Bronchial epithelial cell (primary cell): ENCODE measurements around the gene ZNF319. TPM values are rescaled to one million over a fixed set of nuclear protein-coding genes. Genes with fewer than 3 reads are reported as not detected.

ENCODE experiments used
- DNase-seq: peaks from one replicate; pipeline ENCODE4 v3.0.0-alpha.2; 2010; ENCODE audit warnings: low read depth
- FAIRE-seq: peaks from 2 replicates; lab custom pipeline; 2011; peaks lifted over from hg19 to GRCh38; lab: Jason Lieb, UNC
- H3K27me3 ChIP-seq: 2 replicates; pipeline ENCODE4 v1.5.1; 2011; ENCODE audit warnings: low read length; ENCODE audit not compliant: control insufficient read depth, insufficient read depth
- H3K36me3 ChIP-seq: 2 replicates; pipeline ENCODE4 v1.5.1; 2011; ENCODE audit warnings: low read length; ENCODE audit not compliant: control insufficient read depth, insufficient read depth
- H3K4me3 ChIP-seq: 2 replicates; pipeline ENCODE4 v1.5.1; 2011; ENCODE audit warnings: mild to moderate bottlenecking, low read depth, low read length, control low read depth
- CTCF ChIP-seq: IDR thresholded peaks from 2 replicates; pipeline ENCODE4 v1.5.1; 2011; ENCODE audit warnings: mild to moderate bottlenecking, moderate library complexity, low read length, control low read depth, inconsistent platforms; ENCODE audit not compliant: insufficient read depth, severe bottlenecking
- total RNA-seq: library from RNA; depleted of rRNA; stranded (reverse); fragments of >200 nt; gene quantifications from 2 replicates; pipeline ENCODE4 v1.2.1, GENCODE V29; 2014

Gene ZNF319
- total RNA-seq, 1 donor from 2014 or later, result 2.4 TPM

DNA sequence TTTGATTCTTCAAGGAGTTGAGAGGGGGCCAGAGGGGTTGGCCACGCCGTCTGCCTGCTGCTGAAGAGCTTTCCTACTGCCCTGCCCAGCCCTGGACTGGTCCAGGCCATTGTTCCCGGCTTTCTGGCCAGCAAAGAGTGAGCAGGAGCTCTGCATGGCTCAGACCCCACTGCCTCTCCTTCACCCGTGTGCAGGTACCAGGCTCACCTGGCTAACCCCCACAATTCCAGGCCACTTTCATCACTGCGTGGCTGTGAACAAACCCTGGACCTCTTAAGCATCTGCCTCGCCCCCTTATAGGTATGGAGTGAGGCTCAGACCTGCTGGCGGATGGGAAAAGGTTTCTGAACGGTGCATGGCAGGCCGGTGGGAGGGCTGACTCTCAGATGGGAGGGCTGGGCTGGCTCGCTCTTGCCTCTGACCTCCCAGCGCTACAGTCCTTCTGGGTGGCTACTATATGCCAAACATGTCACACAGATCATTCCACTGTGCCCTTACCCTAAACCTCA lies 8.9 kb downstream of the ZNF319 start:
- TF ChIP-seq CTCF, result no peak
- no peak overlapping the region for H3K4me3 ChIP-seq
- DNase-seq (no peak), FAIRE-seq (no peak)
- H3K36me3 ChIP-seq, result peaks cover 12% of the 10 kb centered on the region
- no peaks in the 10 kb centered on the region for H3K27me3 ChIP-seq

DNA sequence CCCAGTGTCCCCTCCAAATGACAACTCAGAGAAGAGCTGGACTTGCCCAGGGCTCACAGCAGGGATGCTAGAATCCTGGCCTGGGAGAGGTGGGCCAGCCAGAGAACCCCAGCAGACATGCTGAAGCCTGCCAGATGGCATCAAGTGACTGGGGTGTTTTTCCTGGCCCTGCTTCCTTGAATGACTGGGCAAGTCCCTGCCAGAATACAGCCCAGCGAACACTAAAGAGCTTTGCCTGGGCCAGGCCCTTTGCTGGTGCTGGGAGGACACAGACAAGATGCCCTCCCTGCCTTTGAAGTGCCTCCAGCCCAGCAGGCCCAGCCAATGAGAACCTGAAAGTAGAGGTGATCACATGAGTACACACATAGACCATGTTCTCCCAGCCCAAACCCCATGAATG lies 11.5 kb downstream of the ZNF319 start:
- Histone ChIP-seq H3K36me3 (no peaks in the 10 kb centered on the region), H3K27me3 (no peaks in the 10 kb centered on the region), H3K4me3 (no peak overlapping the region)
- no peak for FAIRE-seq
- no peak for TF ChIP-seq CTCF
- peak; percentile 92 for DNase-seq

DNA sequence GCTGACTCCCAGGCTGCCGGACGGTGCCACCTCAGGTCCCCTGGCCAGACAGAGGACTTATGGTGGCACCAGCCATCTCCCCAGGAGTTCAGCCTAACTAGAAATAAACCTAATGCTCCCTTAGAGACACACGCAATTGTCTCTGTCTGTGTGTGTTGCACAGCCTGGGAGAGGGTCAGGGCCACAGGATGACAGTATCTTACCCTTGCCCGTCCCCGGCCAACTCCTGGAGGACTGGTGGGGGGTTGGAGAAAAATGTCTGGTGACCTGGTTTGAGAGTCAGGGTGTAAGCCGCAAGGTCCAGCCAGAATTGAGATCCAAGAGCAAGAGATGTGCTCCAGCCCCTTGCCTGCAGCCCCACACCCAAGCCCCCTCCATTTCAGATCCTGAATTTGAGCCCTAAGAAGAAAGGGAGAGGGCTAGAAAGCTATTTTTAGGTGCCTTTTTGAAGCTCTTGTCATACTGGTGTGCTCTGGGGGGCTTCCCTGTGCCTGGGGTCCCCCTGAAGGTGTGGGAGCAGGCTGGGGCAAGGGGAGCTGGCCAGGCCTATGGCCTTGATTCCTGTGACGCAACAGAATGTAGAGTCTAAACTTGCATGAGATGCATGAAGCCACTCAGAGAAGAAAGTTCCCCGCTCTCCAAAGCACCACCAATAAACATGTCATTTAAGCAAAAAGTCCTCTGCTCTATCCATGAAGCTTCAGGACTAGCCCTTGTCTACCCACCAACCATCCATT lies 12.9 kb downstream of the ZNF319 start:
- H3K36me3 ChIP-seq, result no peaks in the 10 kb centered on the region
- DNase-seq (no peak), FAIRE-seq (peak; percentile 23)
- H3K4me3 ChIP-seq, result no peak overlapping the region
- no peaks in the 10 kb centered on the region for H3K27me3 ChIP-seq
- TF ChIP-seq CTCF, result no peak

- H3K36me3 ChIP-seq, result no peaks in the 10 kb centered on the region
- no peaks in the 10 kb centered on the region for H3K27me3 ChIP-seq
- no peak for TF ChIP-seq CTCF
- DNase-seq, result no peak
- H3K4me3 ChIP-seq, result peak overlapping the region; percentile 65
- no peak for FAIRE-seq
Observed at GRCh38 chr16:57986196-57986595, 14.3 kb downstream of the ZNF319 start.

- peak; percentile 9 for DNase-seq
Observed at GRCh38 chr16:57985204-57986181, 15.0 kb downstream of the ZNF319 start.

More at GRCh38 chr16:57985204-57986181, 15.0 kb downstream of the ZNF319 start:
- no peak for FAIRE-seq
- no peak for TF ChIP-seq CTCF
- Histone ChIP-seq H3K36me3 (no peaks in the 10 kb centered on the region), H3K27me3 (no peaks in the 10 kb centered on the region), H3K4me3 (peak overlapping the region; percentile 65)
